Measurements from ENCODE around the gene HOTAIR.

Gene HOTAIR

DNA sequence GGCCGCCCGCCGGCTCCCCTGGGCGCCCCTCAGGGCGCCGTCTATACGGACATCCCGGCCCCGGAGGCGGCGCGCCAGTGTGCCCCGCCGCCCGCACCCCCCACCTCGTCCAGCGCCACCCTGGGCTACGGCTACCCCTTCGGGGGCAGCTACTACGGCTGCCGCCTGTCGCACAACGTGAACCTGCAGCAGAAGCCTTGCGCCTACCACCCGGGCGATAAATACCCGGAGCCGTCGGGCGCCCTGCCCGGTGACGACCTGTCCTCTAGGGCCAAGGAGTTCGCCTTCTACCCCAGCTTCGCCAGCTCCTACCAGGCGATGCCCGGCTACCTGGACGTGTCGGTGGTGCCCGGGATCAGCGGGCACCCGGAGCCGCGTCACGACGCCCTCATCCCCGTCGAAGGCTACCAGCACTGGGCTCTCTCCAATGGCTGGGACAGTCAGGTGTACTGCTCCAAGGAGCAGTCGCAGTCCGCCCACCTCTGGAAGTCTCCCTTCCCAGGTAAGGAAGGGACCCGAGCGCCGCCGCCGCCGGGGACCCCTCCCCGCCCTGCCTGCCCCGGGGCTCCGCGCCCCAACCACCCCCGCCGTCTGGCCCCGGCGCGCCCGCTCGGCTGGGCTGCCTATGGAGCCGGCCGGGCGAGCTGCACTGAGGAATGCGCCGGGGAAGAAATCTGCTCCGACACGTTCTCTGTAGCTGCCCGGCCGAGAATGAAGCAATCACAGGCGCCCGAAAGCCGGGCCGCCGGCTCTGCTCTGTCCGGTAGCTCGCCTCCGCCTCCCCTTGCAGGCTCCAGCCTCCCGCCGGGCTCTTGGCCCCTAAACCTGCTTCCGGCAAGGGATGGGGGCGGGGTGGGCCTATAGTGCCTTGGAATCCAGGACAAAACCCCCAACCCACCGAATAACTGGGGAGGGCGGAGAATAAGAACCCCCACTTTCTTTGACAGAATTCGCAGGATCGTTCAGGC lies 35.3 kb downstream of the HOTAIR start:
- DNase-seq, result no peak

- DNase-seq, result no peak
Observed at GRCh38 chr12:53938326-53939140, 36.2 kb downstream of the HOTAIR start, which contains the start of gene HOXC13. Gene HOXC13, plus strand, starts transcription at chr12:53938831. Its CDS starts 76 bp downstream, at chr12:53938907.

- DNase-seq, result no peak
Observed at GRCh38 chr12:53937596-53938325, 37.0 kb downstream of the HOTAIR start.

DNA sequence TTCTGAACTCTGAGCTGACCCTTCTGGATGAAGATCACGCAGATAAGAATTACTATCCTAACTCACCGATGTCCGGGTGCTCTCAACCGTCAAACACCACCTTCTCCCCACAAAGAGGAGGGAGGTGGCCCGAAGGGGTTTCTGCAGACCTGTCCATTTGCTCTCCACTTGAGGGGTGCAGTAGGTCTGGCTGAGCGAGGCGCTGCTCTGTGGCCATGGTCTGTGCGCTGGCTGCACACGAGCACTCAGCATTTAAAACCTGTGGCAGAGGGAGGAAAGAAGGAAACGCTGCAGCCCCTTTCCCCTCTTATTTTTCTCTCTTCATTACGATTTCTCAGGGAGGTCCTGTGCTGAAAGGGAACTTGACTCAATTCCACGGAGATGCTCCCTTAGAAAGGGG lies 37.7 kb downstream of the HOTAIR start:
- DNase-seq, result no peak

DNA sequence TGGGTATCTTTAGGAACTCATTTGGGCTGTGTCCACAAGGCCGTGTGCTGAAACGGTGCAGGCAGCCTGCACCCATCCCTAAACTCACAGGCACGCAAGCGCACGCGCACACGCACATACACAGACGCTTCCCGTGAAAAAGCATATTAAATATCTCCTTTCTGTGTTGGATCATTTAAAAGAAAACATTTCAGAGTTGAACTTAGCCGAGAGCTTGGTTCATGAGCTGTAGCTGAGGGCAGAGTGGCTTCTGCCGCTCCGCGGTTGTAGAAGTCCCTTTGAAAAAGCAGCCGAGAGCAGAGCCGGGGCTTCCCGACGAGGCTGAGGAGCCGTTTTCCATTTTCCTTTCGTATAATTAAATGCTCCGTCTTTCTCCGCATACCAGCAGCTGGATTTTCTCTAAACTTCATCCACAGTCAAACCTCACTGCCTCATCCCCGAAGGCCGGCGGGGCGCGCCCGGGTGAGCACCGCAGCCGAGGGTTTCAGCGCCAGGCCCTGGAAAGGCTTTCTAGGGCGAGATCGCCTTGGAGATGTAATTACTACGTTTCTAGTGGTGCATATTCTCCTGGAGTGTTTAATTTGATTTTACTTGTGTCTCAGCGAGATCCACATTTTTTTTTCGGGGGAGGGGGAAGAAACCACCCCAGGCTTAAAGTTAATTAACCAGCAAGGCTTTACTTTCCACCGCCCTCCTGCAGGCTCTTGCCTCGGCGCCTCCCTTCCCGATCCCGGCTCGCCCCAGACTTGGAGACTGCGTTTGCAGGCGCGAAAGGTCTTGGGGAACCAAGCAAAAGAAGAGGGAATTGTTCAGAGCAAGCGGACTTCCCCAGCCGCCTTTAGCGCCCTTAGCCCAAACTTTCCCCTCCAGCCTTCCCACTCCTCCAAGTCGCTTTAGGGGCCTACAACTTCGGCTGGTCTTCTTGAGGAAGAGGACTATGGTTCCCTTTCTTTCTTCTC lies 39.1 kb downstream of the HOTAIR start:
- no peak for DNase-seq

DNA sequence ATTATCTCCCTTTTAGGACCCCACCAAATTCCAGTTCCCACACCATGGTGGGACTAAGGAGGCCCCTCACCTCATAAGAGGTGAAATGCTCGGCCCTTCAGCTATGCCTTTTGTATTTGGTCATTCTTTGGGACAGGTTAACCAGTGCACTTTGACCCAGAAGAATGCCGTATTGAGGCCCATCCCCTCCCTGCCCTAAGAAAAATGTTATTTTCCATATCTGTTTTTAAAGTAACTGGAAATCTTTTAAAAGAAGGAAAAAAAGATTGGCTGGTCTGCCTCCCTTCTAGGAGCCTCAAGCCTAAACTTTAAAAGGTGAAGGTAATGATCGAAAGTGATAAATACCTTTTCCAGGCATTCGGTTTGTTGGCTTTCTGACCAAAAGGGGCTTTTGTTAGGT lies 41.8 kb downstream of the HOTAIR start:
- no peak for DNase-seq

GRCh38 chr12:53931844-53932581 lies 42.7 kb downstream of the HOTAIR start:
- DNase-seq, result no peak

DNA sequence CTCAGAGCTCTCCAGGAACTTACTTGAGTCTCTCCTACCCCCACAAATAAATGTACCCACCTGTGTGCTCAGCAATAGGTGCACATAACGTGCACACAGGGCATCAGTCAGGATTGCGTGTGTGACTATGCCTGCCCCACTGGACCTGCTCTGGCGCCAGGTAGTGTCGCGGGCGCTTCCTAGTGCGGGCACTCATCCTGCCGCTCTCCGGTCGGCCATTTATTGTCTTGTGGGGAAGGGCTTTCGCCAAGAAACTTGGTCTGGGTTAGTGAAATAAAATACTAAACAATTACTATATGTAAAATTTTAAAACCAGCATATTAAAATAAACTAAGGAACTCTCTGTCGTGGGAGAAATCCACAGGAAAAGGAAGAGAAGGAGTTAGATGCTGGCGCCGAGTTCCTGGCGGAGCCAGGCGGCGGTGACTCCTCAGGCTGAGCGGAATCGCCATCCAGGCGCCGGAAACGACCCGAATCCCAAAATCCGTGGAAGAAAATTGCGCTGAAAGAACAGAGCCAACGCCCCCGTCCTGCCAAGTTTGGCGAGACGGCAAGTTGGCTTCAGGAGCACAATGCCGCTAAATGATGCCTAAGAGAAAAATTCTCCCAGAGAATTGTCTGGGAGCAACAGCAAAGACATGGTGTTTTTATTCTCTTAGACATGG lies 44.0 kb downstream of the HOTAIR start:
- DNase-seq, result no peak

GRCh38 chr12:53929527-53929926 lies 45.2 kb downstream of the HOTAIR start:
- no peak for DNase-seq

DNA sequence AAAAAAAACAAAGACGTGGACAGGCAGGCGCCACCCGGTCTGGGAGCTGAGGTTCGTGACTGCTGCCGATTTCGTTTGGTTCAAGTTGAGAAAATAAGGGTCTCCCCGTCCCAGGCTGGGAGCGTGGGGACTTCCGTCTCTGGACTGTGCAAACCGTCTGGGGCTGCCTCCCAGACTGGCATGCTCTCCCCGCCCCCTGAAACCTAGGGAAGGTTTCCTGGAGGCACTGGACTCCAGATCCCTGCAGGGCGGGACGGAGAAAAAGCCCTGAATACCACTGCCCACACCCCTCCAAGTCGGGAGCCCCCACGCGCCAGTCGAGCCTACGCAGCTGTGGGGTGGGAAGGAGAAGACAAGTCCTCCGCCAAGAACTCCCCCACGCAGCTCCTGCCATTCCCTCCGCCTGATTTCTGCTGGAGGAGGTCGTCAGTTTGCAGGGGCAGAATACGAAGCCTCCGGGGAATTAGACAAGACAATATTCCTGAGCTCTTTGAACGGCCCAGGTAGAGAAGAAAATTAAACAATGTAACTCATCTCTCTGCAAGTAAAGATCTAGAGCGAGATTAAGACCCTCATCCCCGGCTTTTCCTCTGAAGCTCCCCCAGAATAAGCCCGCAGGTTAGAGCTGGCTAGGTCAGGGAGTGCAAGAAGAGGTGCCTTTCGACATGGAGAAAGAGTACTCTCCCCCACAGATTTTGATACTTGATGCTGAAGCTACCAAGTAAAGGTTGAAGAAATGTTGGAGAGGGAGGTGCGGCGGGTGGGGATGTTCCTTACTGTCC lies 46.5 kb downstream of the HOTAIR start:
- DNase-seq, result no peak

DNA sequence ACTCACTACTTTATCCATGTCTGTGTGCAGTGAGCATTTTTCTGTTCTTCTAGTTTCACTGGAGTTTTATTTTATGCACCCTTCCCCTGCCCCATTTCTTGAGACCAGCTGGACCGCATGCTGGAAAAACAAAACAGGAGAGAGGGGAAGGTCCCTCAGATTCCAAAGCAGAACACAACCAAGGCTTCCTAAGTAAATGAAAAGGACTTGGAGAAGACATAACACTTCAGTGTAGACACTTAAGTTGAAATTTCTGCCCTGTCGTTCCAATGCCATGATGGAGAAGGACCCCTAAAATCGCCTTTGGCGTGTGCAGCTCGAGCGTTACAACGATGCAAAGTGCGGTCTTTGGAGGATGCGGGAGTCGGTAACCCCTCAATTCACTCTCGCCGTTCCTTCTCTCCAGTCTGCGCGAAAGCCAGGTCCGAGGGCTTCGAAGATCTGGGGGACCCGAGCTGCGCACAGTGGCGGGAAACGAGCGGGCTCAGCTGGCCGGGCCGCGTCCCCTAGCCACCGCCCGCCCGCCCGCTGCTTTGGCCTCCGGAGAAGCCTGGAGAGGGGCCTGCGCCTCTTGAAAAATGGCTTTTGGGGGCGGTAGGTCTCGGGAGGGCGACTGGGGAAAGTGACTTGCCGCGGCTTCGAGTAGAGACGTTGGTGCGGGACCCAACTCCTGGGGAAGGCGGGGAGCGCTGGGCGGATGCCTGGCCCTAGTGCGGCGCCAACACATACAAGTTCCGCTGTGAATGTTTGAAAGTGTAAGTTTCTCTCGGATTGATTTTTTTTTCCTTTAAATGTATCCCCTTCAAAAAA lies 47.3 kb downstream of the HOTAIR start:
- DNase-seq, result no peak

- DNase-seq, result no peak
Observed at GRCh38 chr12:53924521-53925405, 50.0 kb downstream of the HOTAIR start.

GRCh38 chr12:53916788-53917655 lies 57.7 kb downstream of the HOTAIR start:
- no peak for DNase-seq

Data from COR-L47 (cell line).